Liver (tissue), 9 donors: Measurements from ENCODE around the gene PEF1. TPM values are rescaled to one million over a fixed set of nuclear protein-coding genes. Genes with fewer than 3 reads are reported as not detected.

Experiments
- DNase-seq: peaks from one replicate; pipeline ENCODE4 v3.0.0-alpha.2; 2017; ENCODE audit warnings: low spot score
- H3K27ac ChIP-seq, 2 donors: one replicate each; pipeline ENCODE4 v1.7.0; 2013; ENCODE audit warnings: inconsistent platforms in 2 of 2, low read length in 2 of 2, control low read depth in 1 of 2, low read depth in 1 of 2, mild to moderate bottlenecking in 1 of 2
- H3K27me3 ChIP-seq, 4 donors: one replicate each; pipeline versions ENCODE4 v1.6.1 to v1.7.0; 2013; ENCODE audit warnings: low read length in 3 of 4, inconsistent platforms in 1 of 4, mild to moderate bottlenecking in 1 of 4, moderate library complexity in 1 of 4; ENCODE audit not compliant: control insufficient read depth in 4 of 4, insufficient read depth in 4 of 4
- H3K36me3 ChIP-seq, 4 donors: one replicate each; pipeline versions ENCODE4 v1.6.1 to v1.7.0; 2013; ENCODE audit warnings: low read length in 3 of 4, mild to moderate bottlenecking in 3 of 4, low read depth in 1 of 4, moderate library complexity in 1 of 4; ENCODE audit not compliant: control insufficient read depth in 4 of 4, insufficient read depth in 3 of 4
- H3K4me1 ChIP-seq, 4 donors: one replicate each; pipeline versions ENCODE4 v1.6.1 to v1.7.0; 2013; ENCODE audit warnings: low read length in 3 of 4, mild to moderate bottlenecking in 3 of 4, moderate library complexity in 1 of 4; ENCODE audit not compliant: control insufficient read depth in 4 of 4, insufficient read depth in 4 of 4
- H3K4me3 ChIP-seq, 3 donors: one replicate each; pipeline versions ENCODE4 v1.6.1 to v1.7.0; 2013; ENCODE audit warnings: low read length in 3 of 3, control low read depth in 1 of 3, low read depth in 1 of 3, mild to moderate bottlenecking in 1 of 3
- H3K9ac ChIP-seq, 2 donors: one replicate each; pipeline ENCODE4 v1.7.0; 2013; ENCODE audit warnings: low read length in 2 of 2, mild to moderate bottlenecking in 2 of 2, moderate library complexity in 2 of 2, control low read depth in 1 of 2, low read depth in 1 of 2
- H3K9me3 ChIP-seq, 4 donors: one replicate each; pipeline versions ENCODE4 v1.6.1 to v1.7.0; 2013; ENCODE audit warnings: low read length in 3 of 4; ENCODE audit not compliant: control insufficient read depth in 4 of 4
- ATF3 ChIP-seq: IDR thresholded peaks from 2 replicates; pipeline ENCODE4 v1.6.1; 2016; ENCODE audit warnings: antibody characterized with exemption
- CTCF ChIP-seq: fragments of 150-350 bp; IDR thresholded peaks from 2 replicates; pipeline ENCODE4 v1.5.1; 2017; ENCODE audit warnings: improper control_type of control experiment, low read depth, low read length; ENCODE audit not compliant: missing input control
- EGR1 ChIP-seq, 2 donors: IDR thresholded peaks; 2 replicates each; pipeline ENCODE4 v1.6.1; 2016 to 2018; ENCODE audit warnings: antibody characterized with exemption in 2 of 2, low read depth in 2 of 2
- FOXA1 ChIP-seq: IDR thresholded peaks from 2 replicates; pipeline ENCODE4 v1.6.1; 2016; ENCODE audit warnings: antibody characterized with exemption
- FOXA2 ChIP-seq: IDR thresholded peaks from 2 replicates; pipeline ENCODE4 v1.6.1; 2016; ENCODE audit warnings: antibody characterized with exemption
- HNF4A ChIP-seq, 2 donors: conservative IDR thresholded peaks; 2 replicates each; pipeline ENCODE4 v1.6.1; 2016; ENCODE audit warnings: antibody characterized with exemption in 2 of 2, mild to moderate bottlenecking in 2 of 2
- JUND ChIP-seq, 2 donors: IDR thresholded peaks; 2 replicates each; pipeline ENCODE4 v1.6.1; 2016; ENCODE audit warnings: antibody characterized with exemption in 2 of 2
- RAD21 ChIP-seq, 2 donors: IDR thresholded peaks; 2 replicates each; pipeline ENCODE4 v1.6.1; 2016; ENCODE audit warnings: antibody characterized with exemption in 2 of 2, mild to moderate bottlenecking in 2 of 2
- REST ChIP-seq: IDR thresholded peaks from 2 replicates; pipeline ENCODE4 v1.6.1; 2016; ENCODE audit warnings: antibody characterized with exemption, mild to moderate bottlenecking
- SP1 ChIP-seq: IDR thresholded peaks from 2 replicates; pipeline ENCODE4 v1.6.1; 2018; ENCODE audit warnings: antibody characterized with exemption, mild to moderate bottlenecking
- TAF1 ChIP-seq: conservative IDR thresholded peaks from 2 replicates; pipeline ENCODE4 v1.6.1; 2016; ENCODE audit warnings: antibody characterized with exemption, mild to moderate bottlenecking
- YY1 ChIP-seq: IDR thresholded peaks from 2 replicates; pipeline ENCODE4 v1.6.1; 2016; ENCODE audit warnings: antibody characterized with exemption, mild to moderate bottlenecking
- WGBS: extraction: QIAGEN DNeasy Blood & Tissue Kit; methylation state at CpG from one replicate; pipeline ENCODE4 v1.1.7; 2013; 5-methylcytosine and 5-hydroxymethylcytosine counted together
- polyA plus RNA-seq, 2 donors: library from polyadenylated mRNA; stranded (reverse) in 1 of 2; unstranded in 1 of 2; fragments of 200-250 nt in 1 of 2; fragments of >200 nt in 1 of 2; fragmentation: Nextera tagmentation in 1 of 2; extraction: Ambion mirVana in 1 of 2; gene quantifications; one replicate each; pipeline versions ENCODE4 v1.2.1 to v1.2.3, GENCODE V29; 2013 to 2015
- total RNA-seq, 2 donors: library from RNA; depleted of rRNA; stranded (reverse); fragments of >200 nt; gene quantifications; one replicate each; pipeline ENCODE4 v1.2.3, GENCODE V29; 2014
- TF ChIP-seq, protein P1 (sequence below): IDR thresholded peaks from 2 replicates; pipeline ENCODE4 v1.6.1; 2016; ENCODE audit warnings: antibody characterized with exemption
- donor health status: healthy.
- donor health status: healthy.
- donor health status: healthy.
- donor health status: healthy.
- donor health status: healthy.

Gene PEF1
- total and polyA plus RNA-seq, 4 donors: 27.7 to 46.8 (median 32.2) TPM

- Histone ChIP-seq H3K27me3 (no peaks in the 10 kb centered on the region), H3K9ac (no peak overlapping the region), H3K36me3 (no peaks in the 10 kb centered on the region), H3K4me1 (peaks cover 0 to 6% (median 3%) of the 10 kb centered on the region in 4 donors), H3K4me3 (no peak overlapping the region), H3K9me3 (no peaks in the 10 kb centered on the region), H3K27ac (no peak overlapping the region)
- 85% methylated on average over 5 of the region's 5 CpGs for WGBS
- DNase-seq: no peak
- no peak for TF ChIP-seq RAD21 (IDR thresholded peaks at IDR 0.05)
- TF ChIP-seq REST: no peak
Observed at GRCh38 chr1:31593136-31593665, 51.5 kb downstream of the PEF1 start.

- Histone ChIP-seq H3K27ac (no peak overlapping the region), H3K9ac (no peak overlapping the region), H3K4me1 (peaks cover 0 to 13% (median 9%) of the 10 kb centered on the region in 4 donors), H3K36me3 (no peaks in the 10 kb centered on the region), H3K27me3 (no peaks in the 10 kb centered on the region), H3K4me3 (no peak overlapping the region), H3K9me3 (no peaks in the 10 kb centered on the region)
- TF ChIP-seq FOXA1: no peak
- TF ChIP-seq REST: no peak
- no peak for TF ChIP-seq TAF1
- no peak for TF ChIP-seq JUND (IDR thresholded peaks at IDR 0.05)
- no peak for TF ChIP-seq YY1
- TF ChIP-seq FOXA2: no peak
- TF ChIP-seq RAD21 (IDR thresholded peaks at IDR 0.05): no peak
- TF ChIP-seq SP1: no peak
- DNase-seq: no peak
Observed at GRCh38 chr1:31592132-31592531, 52.5 kb downstream of the PEF1 start.

DNA sequence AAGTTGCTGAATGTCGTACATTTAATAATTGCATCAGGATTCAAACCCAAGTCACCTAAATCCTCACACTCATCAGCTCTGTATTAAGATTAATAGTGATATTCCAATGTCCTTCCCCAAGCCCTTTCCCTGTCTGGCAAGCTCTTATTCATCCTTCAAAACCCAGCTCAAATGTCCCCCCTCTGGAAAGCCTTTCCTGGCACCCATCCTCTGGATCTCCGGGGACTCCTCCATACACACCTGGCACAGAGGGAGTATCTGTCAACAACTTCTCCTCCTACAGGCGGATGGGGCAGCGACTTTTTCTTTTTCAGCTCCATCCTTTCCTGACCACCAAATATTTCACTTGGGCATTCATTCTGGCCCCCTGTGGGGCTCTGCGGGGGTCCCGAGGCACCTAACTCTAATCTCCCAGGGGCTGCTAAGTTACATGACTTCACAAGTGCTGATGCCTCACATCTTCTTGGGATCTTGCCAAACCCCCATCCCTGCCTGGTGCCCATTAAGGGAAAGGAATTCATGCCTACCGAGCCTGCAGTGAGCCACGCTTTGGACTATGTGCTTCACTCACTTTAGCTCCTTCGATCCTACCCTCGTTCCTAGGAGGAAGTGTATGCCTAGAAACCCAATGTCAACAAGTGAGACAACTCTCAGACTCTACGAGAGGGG is 53.1 kb downstream of the PEF1 start:
- peaks cover 0 to 13% (median 9%) of the 10 kb centered on the region in 4 donors for H3K4me1 ChIP-seq
- no peak overlapping the region for H3K9ac ChIP-seq

More for the DNA sequence above, 53.1 kb downstream of the PEF1 start:
- no peak overlapping the region for H3K4me3 ChIP-seq
- no peaks in the 10 kb centered on the region for H3K27me3 ChIP-seq
- WGBS: 73% methylated on average over 11 of the region's 11 CpGs
- no peaks in the 10 kb centered on the region for H3K36me3 ChIP-seq
- H3K9me3 ChIP-seq: no peaks in the 10 kb centered on the region
- no peak for DNase-seq
- no peak overlapping the region for H3K27ac ChIP-seq
- TF ChIP-seq RAD21 (IDR thresholded peaks at IDR 0.05) (no peak), CTCF (no peak), HNF4A (conservative IDR thresholded peaks at IDR 0.05) (no peak), ATF3 (no peak), EGR1 (IDR thresholded peaks at IDR 0.05; ENCODE audit: low read depth in 2 of 2) (no peak)
- TF ChIP-seq, protein P1, sequence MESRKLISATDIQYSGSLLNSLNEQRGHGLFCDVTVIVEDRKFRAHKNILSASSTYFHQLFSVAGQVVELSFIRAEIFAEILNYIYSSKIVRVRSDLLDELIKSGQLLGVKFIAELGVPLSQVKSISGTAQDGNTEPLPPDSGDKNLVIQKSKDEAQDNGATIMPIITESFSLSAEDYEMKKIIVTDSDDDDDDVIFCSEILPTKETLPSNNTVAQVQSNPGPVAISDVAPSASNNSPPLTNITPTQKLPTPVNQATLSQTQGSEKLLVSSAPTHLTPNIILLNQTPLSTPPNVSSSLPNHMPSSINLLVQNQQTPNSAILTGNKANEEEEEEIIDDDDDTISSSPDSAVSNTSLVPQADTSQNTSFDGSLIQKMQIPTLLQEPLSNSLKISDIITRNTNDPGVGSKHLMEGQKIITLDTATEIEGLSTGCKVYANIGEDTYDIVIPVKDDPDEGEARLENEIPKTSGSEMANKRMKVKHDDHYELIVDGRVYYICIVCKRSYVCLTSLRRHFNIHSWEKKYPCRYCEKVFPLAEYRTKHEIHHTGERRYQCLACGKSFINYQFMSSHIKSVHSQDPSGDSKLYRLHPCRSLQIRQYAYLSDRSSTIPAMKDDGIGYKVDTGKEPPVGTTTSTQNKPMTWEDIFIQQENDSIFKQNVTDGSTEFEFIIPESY: no peak
